ENCODE results near the gene OR2A7.
"Not testable (repeated sequence)": the region's sequence is repeated elsewhere in the genome, so short reads cannot be mapped to it uniquely, and the experiment has no call there.

Gene OR2A7

GRCh38 chr7:144264692-144265091, at the start of gene OR2A7:
Gene OR2A7, minus strand, starts transcription at chr7:144264792. Its CDS starts 5,164 bp downstream, at chr7:144259628.
- not testable (repeated sequence) for DNase-seq (ENCODE audit: low spot score)

- DNase-seq (ENCODE audit: low spot score) = not testable (repeated sequence)
These were observed 47.4 kb upstream of the OR2A7 start, which contains the start of gene OR2A1 for GRCh38 chr7:144311872-144312469. Gene OR2A1, plus strand, starts transcription at chr7:144312419. Its CDS starts 5,706 bp downstream, at chr7:144318125.

GRCh38 chr7:144311218-144311617, 46.6 kb upstream of the OR2A7 start:
- not testable (repeated sequence) for DNase-seq (ENCODE audit: low spot score)

GRCh38 chr7:144309702-144310101, 45.1 kb upstream of the OR2A7 start:
- DNase-seq (ENCODE audit: low spot score) = not testable (repeated sequence)

- not testable (repeated sequence) for DNase-seq (ENCODE audit: low spot score)
These were observed 40.6 kb upstream of the OR2A7 start for GRCh38 chr7:144305156-144305555.

- not testable (repeated sequence) for DNase-seq (ENCODE audit: low spot score)
These were observed 39.0 kb upstream of the OR2A7 start for GRCh38 chr7:144303607-144304006.

- not testable (repeated sequence) for DNase-seq (ENCODE audit: low spot score)
These were observed 38.1 kb upstream of the OR2A7 start for GRCh38 chr7:144302578-144303303.

- not testable (repeated sequence) for DNase-seq (ENCODE audit: low spot score)
These were observed 29.4 kb upstream of the OR2A7 start for GRCh38 chr7:144293794-144294499.

GRCh38 chr7:144292384-144293161, 28.0 kb upstream of the OR2A7 start:
- not testable (repeated sequence) for DNase-seq (ENCODE audit: low spot score)

GRCh38 chr7:144291607-144292006, 27.0 kb upstream of the OR2A7 start:
- not testable (repeated sequence) for DNase-seq (ENCODE audit: low spot score)

- DNase-seq (ENCODE audit: low spot score) = not testable (repeated sequence)
These were observed 22.7 kb upstream of the OR2A7 start for GRCh38 chr7:144287171-144287784.

GRCh38 chr7:144283716-144284115, 19.1 kb upstream of the OR2A7 start:
- not testable (repeated sequence) for DNase-seq (ENCODE audit: low spot score)

- DNase-seq (ENCODE audit: low spot score) = not testable (repeated sequence)
These were observed 17.9 kb upstream of the OR2A7 start for GRCh38 chr7:144282490-144282889.

- not testable (repeated sequence) for DNase-seq (ENCODE audit: low spot score)
These were observed 17.4 kb upstream of the OR2A7 start for GRCh38 chr7:144281981-144282380.

GRCh38 chr7:144280010-144280409, 15.4 kb upstream of the OR2A7 start:
- DNase-seq (ENCODE audit: low spot score) = not testable (repeated sequence)

- not testable (repeated sequence) for DNase-seq (ENCODE audit: low spot score)
These were observed 10.7 kb upstream of the OR2A7 start for GRCh38 chr7:144275281-144275680.

- DNase-seq (ENCODE audit: low spot score) = not testable (repeated sequence)
These were observed 4.6 kb upstream of the OR2A7 start, which contains the start of gene CTAGE8 for GRCh38 chr7:144269188-144269587. Gene CTAGE8, minus strand, starts transcription at chr7:144269288. Its CDS starts 38 bp downstream, at chr7:144269250.

- not testable (repeated sequence) for DNase-seq (ENCODE audit: low spot score)
These were observed 2.5 kb downstream of the OR2A7 start for GRCh38 chr7:144262128-144262527.

GRCh38 chr7:144259067-144259466, 5.5 kb downstream of the OR2A7 start:
- DNase-seq (ENCODE audit: low spot score) = not testable (repeated sequence)

GRCh38 chr7:144256112-144256511, 8.5 kb downstream of the OR2A7 start:
- DNase-seq (ENCODE audit: low spot score) = no peak

- DNase-seq (ENCODE audit: low spot score) = no peak
These were observed 9.1 kb downstream of the OR2A7 start for GRCh38 chr7:144255471-144255897.

All from hepatic stellate cell (primary cell).